ENCODE measurements around the gene DGCR6L. TPM values are rescaled to one million over a fixed set of nuclear protein-coding genes. Genes with fewer than 3 reads are reported as not detected.
"Not testable (repeated sequence)": the region's sequence is repeated elsewhere in the genome, so short reads cannot be mapped to it uniquely, and the experiment has no call there.

Gene DGCR6L
- total RNA-seq: 100 to 1,000 TPM in 1 of 4 donors, 10 to 100 TPM in 3; 17.2 to 101 (median 34.9) TPM

DNA sequence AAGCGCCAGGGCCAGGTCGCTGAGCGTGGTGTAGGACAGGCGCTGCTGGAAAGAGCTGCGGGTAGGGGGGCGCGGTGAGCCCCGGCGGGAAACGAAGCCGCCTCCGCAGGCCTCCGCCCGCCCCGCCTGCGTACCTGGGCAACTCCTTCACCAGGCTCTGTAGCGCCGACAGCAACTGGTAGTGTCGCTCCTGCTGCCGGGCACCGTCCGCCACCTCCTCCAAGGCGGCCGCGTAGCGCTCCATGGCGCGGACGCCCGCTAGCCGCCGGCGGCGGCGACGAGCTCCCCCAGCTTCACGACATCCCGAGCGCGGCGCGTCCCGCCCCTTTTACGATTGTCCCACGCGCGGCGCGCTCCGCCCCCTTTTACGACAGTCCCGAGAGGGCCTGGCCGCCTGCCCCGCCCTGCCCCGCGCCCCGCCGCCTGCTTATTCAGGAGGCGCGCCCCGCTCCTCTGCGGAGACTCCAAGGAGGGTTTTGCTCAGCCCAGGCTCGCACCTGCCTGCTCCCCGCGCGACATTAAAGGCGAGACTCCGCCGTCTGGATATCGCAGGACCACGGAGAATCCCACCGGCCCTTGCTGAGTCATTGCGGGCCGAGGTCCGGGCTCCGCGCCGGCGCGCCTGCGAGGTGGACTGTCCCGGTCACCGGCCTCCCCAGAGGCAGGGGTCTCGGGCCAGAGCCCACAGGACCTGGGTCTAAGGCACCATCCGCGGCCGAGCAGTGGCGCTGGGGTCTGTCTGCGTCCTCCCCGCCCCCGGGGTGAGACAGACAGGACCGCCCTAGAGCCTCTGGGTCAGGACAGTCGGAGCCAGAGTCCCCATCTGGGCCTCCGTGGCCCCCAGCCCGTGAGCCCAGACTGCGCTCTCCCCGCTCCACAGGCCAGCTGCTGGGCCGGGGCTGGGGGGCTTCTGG, at the start of gene DGCR6L:
Gene DGCR6L (minus strand): TSS at position 316 of the 914 bp plus-strand sequence. CDS start 72 bp downstream, at position 244.
- TF ChIP-seq CTCF (IDR thresholded peaks at IDR 0.05) (peak in 1 of 4 experiments; percentile 17), POLR2A (IDR thresholded peaks at IDR 0.05) (peak; percentile 78)
- DNase-seq: peak; percentile 94 to 96
- intact Hi-C loops (cut with DNase I; ENCODE audit: low total_unique reads): no loop called here
- H3K36me3 ChIP-seq: no peaks in the 10 kb centered on the region
- H3K9me3 ChIP-seq: no peaks in the 10 kb centered on the region
- H3K27ac ChIP-seq: peak within 1 kb of the TSS; percentile 83 to 88
- H3K4me1 ChIP-seq: peaks cover 4 to 6% of the 10 kb centered on the region in 2 donors
- H3K27me3 ChIP-seq: no peaks in the 10 kb centered on the region
- peak within 1 kb of the TSS; percentile 89 to 96 for H3K4me3 ChIP-seq

DNA sequence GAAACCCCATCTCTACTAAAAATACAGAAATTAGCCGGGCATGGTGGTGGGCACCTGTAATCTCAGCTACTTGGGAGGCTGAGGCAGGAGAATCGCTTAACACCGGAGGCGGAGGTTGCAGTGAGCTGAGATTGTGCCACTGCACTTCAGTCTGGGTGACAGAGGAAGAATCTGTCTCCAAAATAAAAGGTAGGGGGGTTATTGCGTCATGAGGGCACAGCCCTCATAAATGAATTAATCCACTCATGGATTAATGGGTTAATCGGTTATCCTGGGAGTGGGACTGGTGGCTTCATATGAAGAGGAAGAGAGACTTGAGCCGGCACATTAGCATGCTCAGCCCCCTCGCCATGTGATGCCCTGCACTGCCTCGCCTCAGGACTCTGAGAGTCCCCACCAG, 49.0 kb upstream of the DGCR6L start:
- H3K36me3 ChIP-seq; H3K4me1 ChIP-seq; H3K27me3 ChIP-seq; DNase-seq; H3K9me3 ChIP-seq; H3K4me3 ChIP-seq; intact Hi-C loops (cut with DNase I; ENCODE audit: low total_unique reads); H3K27ac ChIP-seq: not testable (repeated sequence)

DNA sequence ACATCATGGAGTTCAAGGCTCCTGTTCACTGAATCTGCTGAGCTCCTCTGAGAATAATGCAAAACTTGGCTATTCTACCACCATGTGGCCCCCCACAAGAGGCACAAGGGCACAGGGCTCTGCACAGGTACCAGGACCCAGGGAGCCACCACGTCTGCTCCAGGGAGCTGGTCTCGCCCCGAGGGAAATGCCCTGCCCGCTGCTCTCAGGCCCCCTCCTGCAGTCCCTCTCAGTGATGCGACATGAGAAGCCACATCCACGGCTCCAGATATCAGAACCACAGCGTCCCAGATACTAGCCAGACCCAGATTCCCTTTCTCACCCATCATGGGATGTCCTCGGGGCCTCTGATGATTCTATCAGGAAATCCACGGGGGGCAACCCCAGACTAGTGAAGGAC, 47.0 kb upstream of the DGCR6L start:
- H3K27ac ChIP-seq; H3K4me1 ChIP-seq; DNase-seq; H3K36me3 ChIP-seq; H3K27me3 ChIP-seq; H3K9me3 ChIP-seq; H3K4me3 ChIP-seq; intact Hi-C loops (cut with DNase I; ENCODE audit: low total_unique reads): not testable (repeated sequence)

DNA sequence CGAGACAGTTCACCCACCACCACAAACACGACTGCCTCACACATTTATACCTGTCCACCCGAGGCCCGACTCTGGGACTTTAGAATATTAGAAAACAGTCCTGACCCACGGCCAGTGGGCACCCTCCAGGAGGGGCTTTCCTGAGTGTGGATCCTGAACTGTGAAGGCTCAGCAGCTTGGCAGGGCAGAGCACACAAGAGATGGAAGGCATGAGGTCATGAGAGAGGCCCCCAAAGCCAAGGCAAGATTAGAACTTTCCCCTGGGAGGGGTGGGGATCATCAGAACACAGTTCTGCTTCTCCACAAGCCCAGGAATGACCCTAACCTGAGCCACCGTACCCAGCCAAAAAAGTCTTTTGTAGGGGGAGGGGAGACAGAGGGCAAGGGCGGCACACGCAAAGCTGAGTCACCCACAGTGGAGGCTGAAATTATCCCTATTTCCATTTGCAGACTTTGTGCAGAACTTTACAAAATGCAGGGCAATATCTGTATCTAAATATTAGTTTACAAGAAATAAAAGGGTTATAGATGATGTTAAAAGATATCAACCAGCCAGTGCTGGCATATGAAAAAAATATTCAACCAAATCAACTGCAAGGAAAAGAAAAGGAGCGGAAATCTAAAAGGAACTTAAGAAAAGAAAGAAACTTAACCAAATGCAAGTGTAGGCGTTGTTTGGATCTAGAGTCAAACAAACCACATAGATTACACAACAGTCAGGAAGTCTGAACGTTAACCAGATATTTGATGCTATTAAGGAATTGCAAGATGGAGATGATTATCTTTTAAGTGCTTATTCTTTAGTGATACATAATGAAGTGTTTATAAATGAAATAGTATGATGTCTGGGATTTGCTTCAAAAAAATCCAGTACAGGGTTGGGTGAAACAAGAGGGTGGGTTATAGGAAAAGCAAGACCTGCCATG, 44.7 kb upstream of the DGCR6L start:
- H3K27me3 ChIP-seq; H3K4me3 ChIP-seq; intact Hi-C loops (cut with DNase I; ENCODE audit: low total_unique reads); H3K4me1 ChIP-seq; DNase-seq; H3K27ac ChIP-seq; H3K36me3 ChIP-seq; H3K9me3 ChIP-seq: not testable (repeated sequence)

GRCh38 chr22:20362403-20362802, 42.5 kb upstream of the DGCR6L start:
- H3K27me3 ChIP-seq; H3K4me1 ChIP-seq; DNase-seq; H3K9me3 ChIP-seq; H3K27ac ChIP-seq; intact Hi-C loops (cut with DNase I; ENCODE audit: low total_unique reads); H3K36me3 ChIP-seq; H3K4me3 ChIP-seq: not testable (repeated sequence)

GRCh38 chr22:20361752-20362229, 41.9 kb upstream of the DGCR6L start:
- DNase-seq; H3K36me3 ChIP-seq; H3K27ac ChIP-seq; H3K4me1 ChIP-seq; H3K9me3 ChIP-seq; H3K27me3 ChIP-seq; H3K4me3 ChIP-seq; intact Hi-C loops (cut with DNase I; ENCODE audit: low total_unique reads): not testable (repeated sequence)

GRCh38 chr22:20360866-20361751, 41.2 kb upstream of the DGCR6L start:
- H3K36me3 ChIP-seq; intact Hi-C loops (cut with DNase I; ENCODE audit: low total_unique reads); H3K27me3 ChIP-seq; DNase-seq; H3K4me3 ChIP-seq; H3K9me3 ChIP-seq; H3K4me1 ChIP-seq; H3K27ac ChIP-seq: not testable (repeated sequence)

DNA sequence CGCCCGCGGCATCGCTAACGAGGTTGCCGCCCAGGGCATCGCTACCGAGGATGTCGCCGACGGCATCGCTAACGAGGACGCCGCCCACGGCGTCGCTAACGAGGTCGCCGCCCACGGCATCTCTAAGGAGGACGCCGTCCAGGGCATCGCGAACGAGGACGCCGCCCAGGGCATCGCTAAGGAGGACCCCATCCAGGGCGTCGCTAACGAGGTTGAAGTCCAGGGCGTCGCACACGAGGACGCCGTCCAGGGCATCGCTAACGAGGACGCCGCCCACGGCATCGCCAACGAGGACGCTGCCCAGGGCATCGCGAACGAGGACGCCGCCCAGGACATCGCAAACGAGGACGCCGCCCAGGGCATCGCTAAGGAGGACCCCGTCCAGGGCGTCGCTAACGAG, 40.4 kb upstream of the DGCR6L start:
- H3K9me3 ChIP-seq; H3K27me3 ChIP-seq; H3K4me3 ChIP-seq; H3K36me3 ChIP-seq; DNase-seq; H3K4me1 ChIP-seq; H3K27ac ChIP-seq; intact Hi-C loops (cut with DNase I; ENCODE audit: low total_unique reads): not testable (repeated sequence)

DNA sequence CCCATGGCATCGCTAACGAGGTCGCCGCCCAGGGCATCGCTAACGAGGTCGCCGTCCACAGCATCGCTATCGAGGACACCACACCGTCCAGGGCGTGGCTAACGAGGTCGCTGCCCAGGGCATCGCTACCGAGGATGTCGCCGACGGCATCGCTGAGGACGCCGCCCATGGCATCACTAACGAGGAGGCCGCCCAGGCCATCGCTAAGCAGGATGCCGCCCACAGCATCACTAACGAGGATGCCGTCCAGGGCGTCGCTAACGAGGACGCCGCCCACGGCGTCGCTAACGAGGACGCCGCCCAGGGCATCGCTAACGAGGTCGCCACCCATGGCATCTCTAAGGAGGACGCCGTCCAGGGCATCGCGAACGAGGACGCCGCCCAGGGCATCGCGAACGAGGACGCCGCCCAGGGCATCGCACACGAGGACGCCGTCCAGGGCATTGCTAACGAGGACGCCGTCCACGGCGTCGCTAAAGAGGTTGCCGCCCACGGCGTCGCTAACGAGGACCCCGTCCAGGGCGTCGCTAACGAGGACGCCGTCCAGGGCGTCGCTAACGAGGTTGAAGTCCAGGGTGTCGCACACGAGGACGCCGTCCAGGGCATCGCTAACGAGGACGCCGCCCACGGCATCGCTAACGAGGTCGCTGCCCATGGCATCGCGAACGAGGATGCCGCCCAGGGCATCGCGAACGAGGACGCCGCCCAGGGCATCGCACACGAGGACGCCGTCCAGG, 38.8 kb upstream of the DGCR6L start:
- H3K4me3 ChIP-seq; DNase-seq; H3K36me3 ChIP-seq; H3K9me3 ChIP-seq; intact Hi-C loops (cut with DNase I; ENCODE audit: low total_unique reads); H3K27me3 ChIP-seq; H3K27ac ChIP-seq; H3K4me1 ChIP-seq: not testable (repeated sequence)

DNA sequence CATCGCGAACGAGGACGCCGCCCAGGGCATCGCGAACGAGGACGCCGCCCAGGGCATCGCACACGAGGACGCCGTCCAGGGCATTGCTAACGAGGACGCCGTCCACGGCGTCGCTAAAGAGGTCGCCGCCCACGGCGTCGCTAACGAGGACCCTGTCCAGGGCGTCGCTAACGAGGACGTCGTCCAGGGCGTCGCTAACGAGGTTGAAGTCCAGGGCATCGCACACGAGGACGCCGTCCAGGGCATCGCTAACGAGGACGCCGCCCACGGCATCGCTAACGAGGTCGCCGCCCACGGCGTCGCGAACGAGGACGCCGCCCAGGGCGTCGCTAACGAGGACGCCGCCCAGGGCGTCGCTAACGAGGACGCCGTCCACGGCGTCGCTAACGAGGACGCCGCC, 38.1 kb upstream of the DGCR6L start:
- H3K4me3 ChIP-seq; DNase-seq; intact Hi-C loops (cut with DNase I; ENCODE audit: low total_unique reads); H3K27ac ChIP-seq; H3K4me1 ChIP-seq; H3K9me3 ChIP-seq; H3K27me3 ChIP-seq; H3K36me3 ChIP-seq: not testable (repeated sequence)

Measured in uterus (tissue), 4 donors.